IMR-90 (cell line): ENCODE measurements around the gene LCN2.

ENCODE experiments used
- BHLHE40 ChIP-seq: fragments of 150-350 bp; IDR thresholded peaks from 2 replicates; pipeline ENCODE4 v1.6.1; 2016; ENCODE audit warnings: mild to moderate bottlenecking, low read depth, low read length
- CEBPB ChIP-seq: IDR thresholded peaks from 2 replicates; pipeline ENCODE4 v1.6.1; 2012; ENCODE audit warnings: low read depth, low read length, improper control_type of control experiment
- FOS ChIP-seq: fragments of 150-350 bp; IDR thresholded peaks from 2 replicates; pipeline ENCODE4 v1.6.1; 2016; ENCODE audit warnings: low read depth, low read length
- MAFK ChIP-seq: IDR thresholded peaks from 2 replicates; pipeline ENCODE4 v1.6.1; 2012; ENCODE audit warnings: low read depth, low read length, improper control_type of control experiment
- MAZ ChIP-seq: IDR thresholded peaks from 2 replicates; pipeline ENCODE4 v1.6.1; 2012; ENCODE audit warnings: low read depth, mild to moderate bottlenecking, low read length, improper control_type of control experiment, moderate library complexity, borderline replicate concordance
- MXI1 ChIP-seq: IDR thresholded peaks from 2 replicates; pipeline ENCODE4 v1.6.1; 2012; ENCODE audit warnings: low read depth, mild to moderate bottlenecking, low read length, moderate library complexity, borderline replicate concordance
- POLR2A ChIP-seq: IDR thresholded peaks from 2 replicates; pipeline ENCODE4 v1.6.1; 2012; ENCODE audit warnings: mild to moderate bottlenecking, low read depth, low read length
- RAD21 ChIP-seq: IDR thresholded peaks from 2 replicates; pipeline ENCODE4 v1.6.1; 2012; ENCODE audit warnings: low read length, improper control_type of control experiment
- RCOR1 ChIP-seq: IDR thresholded peaks from 2 replicates; pipeline ENCODE4 v1.6.1; 2012; ENCODE audit warnings: mild to moderate bottlenecking, low read length, improper control_type of control experiment; ENCODE audit not compliant: insufficient replicate concordance
- SMC3 ChIP-seq: fragments of 150-350 bp; IDR thresholded peaks from 2 replicates; pipeline ENCODE4 v1.6.1; 2016; ENCODE audit warnings: low read depth, mild to moderate bottlenecking, antibody characterized with exemption, low read length, moderate library complexity
- TF ChIP-seq, protein P1 (sequence below): conservative IDR thresholded peaks from 2 replicates; pipeline ENCODE4 v1.5.1; 2012; ENCODE audit warnings: mild to moderate bottlenecking, low read depth, low read length, improper control_type of control experiment
- TF ChIP-seq, protein P2 (sequence below): fragments of 150-350 bp; IDR thresholded peaks from 2 replicates; pipeline ENCODE4 v1.6.1; 2017; ENCODE audit warnings: mild to moderate bottlenecking, antibody characterized with exemption, low read length, low read depth

DNA sequence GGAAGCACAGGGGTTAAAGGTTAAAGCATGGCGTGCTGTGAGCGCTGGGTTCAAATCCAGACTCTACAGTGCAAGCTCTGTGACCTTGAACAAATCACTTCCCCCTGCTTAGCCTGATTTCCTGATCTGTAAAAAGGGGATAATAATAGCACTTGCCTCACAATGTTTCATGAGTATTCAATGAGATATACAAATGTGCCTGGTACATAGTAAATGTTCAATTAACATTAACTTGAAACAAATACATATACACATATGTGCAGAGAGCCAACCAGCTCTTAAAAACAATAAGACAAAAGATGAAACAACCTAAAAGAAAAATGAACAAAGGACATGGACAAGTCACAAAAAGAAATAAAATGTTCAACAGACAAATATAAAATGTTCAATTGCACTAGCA is 38.1 kb downstream of the LCN2 start:
- TF ChIP-seq POLR2A: no peak
- TF ChIP-seq, protein P1, sequence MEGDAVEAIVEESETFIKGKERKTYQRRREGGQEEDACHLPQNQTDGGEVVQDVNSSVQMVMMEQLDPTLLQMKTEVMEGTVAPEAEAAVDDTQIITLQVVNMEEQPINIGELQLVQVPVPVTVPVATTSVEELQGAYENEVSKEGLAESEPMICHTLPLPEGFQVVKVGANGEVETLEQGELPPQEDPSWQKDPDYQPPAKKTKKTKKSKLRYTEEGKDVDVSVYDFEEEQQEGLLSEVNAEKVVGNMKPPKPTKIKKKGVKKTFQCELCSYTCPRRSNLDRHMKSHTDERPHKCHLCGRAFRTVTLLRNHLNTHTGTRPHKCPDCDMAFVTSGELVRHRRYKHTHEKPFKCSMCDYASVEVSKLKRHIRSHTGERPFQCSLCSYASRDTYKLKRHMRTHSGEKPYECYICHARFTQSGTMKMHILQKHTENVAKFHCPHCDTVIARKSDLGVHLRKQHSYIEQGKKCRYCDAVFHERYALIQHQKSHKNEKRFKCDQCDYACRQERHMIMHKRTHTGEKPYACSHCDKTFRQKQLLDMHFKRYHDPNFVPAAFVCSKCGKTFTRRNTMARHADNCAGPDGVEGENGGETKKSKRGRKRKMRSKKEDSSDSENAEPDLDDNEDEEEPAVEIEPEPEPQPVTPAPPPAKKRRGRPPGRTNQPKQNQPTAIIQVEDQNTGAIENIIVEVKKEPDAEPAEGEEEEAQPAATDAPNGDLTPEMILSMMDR: no peak
- TF ChIP-seq FOS: no peak
- TF ChIP-seq, protein P2, sequence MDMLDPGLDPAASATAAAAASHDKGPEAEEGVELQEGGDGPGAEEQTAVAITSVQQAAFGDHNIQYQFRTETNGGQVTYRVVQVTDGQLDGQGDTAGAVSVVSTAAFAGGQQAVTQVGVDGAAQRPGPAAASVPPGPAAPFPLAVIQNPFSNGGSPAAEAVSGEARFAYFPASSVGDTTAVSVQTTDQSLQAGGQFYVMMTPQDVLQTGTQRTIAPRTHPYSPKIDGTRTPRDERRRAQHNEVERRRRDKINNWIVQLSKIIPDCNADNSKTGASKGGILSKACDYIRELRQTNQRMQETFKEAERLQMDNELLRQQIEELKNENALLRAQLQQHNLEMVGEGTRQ: no peak
- no peak for TF ChIP-seq RCOR1
- no peak for TF ChIP-seq RAD21
- TF ChIP-seq MXI1: no peak
- TF ChIP-seq SMC3: no peak
- TF ChIP-seq MAFK: no peak
- TF ChIP-seq MAZ: no peak
- TF ChIP-seq BHLHE40: no peak
- no peak for TF ChIP-seq CEBPB
